BLaER1 treated with 17β-estradiol and CSF1 and Interleukin-3, amounts not matched to agents 10 nM and 100 nM (cell line): Measurements from ENCODE around the gene COMTD1.

ENCODE experiments used
- H3K27ac ChIP-seq, 11 experiments: shearing (Covaris generic); formaldehyde crosslinking; 2 replicates each; pipeline ENCODE4 v1.8.1; 2022
- H3K27me3 ChIP-seq, 11 experiments: shearing (Covaris generic); formaldehyde crosslinking; 2 replicates each; pipeline ENCODE4 v1.8.1; 2022
- H3K36me3 ChIP-seq, 11 experiments: shearing (Covaris generic); formaldehyde crosslinking; 2 replicates each; pipeline ENCODE4 v1.8.1; 2022
- H3K4me1 ChIP-seq, 10 experiments: shearing (Covaris generic); formaldehyde crosslinking; 2 replicates each; pipeline ENCODE4 v1.8.1; 2022
- H3K4me2 ChIP-seq, 11 experiments: shearing (Covaris generic); formaldehyde crosslinking; 2 replicates each; pipeline ENCODE4 v1.8.1; 2022
- H3K4me3 ChIP-seq, 10 experiments: shearing (Covaris generic); formaldehyde crosslinking; 2 replicates each; pipeline ENCODE4 v1.8.1; 2022
- H3K9ac ChIP-seq, 11 experiments: shearing (Covaris generic); formaldehyde crosslinking; 2 replicates each; pipeline ENCODE4 v1.8.1; 2022
- H3K9me3 ChIP-seq, 11 experiments: shearing (Covaris generic); formaldehyde crosslinking; replicated peaks in 1 of 11; 2 replicates each; pipeline ENCODE4 v1.8.1; 2022
- H4K20me1 ChIP-seq, 11 experiments: shearing (Covaris generic); formaldehyde crosslinking; 2 replicates each; pipeline ENCODE4 v1.8.1; 2022
- Cebpa-rat ChIP-seq, 11 experiments: shearing (Covaris generic); IDR thresholded peaks; 2 replicates each; pipeline ENCODE4 v1.8.1; 2022

The COMTD1 gene

DNA sequence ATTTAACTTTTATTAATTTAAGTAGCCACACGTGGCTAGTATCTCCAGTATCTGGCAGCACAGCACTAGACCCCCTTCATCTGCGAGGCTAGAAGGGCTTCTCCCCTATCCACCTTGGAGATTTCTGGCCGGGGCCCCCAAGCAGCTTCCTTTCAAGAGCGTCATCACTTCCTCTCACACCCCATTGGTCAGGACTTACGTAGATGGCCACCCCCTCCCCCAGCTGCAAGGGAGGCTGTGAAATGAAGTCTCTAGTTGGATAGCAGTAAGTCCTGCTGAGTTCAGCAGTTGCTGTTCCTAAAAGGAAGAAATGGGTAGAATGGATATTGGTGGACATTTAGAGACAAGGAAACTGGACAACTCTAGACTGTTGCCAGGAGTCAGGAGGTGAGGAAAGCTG lies 33.8 kb upstream of the COMTD1 start:
- Histone ChIP-seq H3K36me3 (no peaks in the 10 kb centered on the region), H3K4me2 (0 out of 22 replicates have a peak overlapping the region, but pooled peaks of 1 of the 11 experiments have one; percentile 23), H3K27ac (no peak overlapping the region), H3K9me3 (peaks cover 0 to 8% (median 0%) of the 10 kb centered on the region in 11 experiments; a peak in 2 of 22 replicates), H3K4me3 (no peak overlapping the region), H3K4me1 (peaks cover 0 to 4% (median 0%) of the 10 kb centered on the region in 10 experiments; a peak in 1 of 20 replicates), H4K20me1 (no peaks in the 10 kb centered on the region), H3K9ac (no peak overlapping the region), H3K27me3 (no peaks in the 10 kb centered on the region)
- no peak for TF ChIP-seq Cebpa-rat (IDR thresholded peaks at IDR 0.05)

DNA sequence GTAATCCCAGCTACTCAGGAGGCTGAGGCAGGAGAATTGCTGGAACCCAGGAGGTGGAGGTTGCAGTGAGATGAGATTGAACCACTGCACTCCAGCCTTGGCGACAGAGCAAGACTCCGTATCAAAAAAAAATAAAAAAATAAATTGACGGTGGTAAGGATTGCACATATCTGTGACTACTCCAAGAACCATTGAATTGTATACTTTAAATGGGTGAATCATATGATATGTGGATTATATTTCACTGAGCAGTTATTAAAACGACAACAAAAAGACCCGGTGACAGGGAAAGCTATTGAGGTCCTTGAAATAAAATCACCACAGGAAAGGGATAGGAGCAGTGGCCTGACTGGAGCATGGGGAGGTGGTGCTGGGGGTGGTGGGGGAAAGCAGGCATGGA lies 31.2 kb upstream of the COMTD1 start:
- no peak overlapping the region for H3K9ac ChIP-seq
- H3K4me3 ChIP-seq = no peak overlapping the region
- H3K36me3 ChIP-seq = no peaks in the 10 kb centered on the region
- H3K9me3 ChIP-seq = peaks cover 0 to 8% (median 0%) of the 10 kb centered on the region in 11 experiments; a peak in 2 of 22 replicates
- H3K27ac ChIP-seq = no peak overlapping the region
- no peaks in the 10 kb centered on the region for H4K20me1 ChIP-seq
- H3K4me1 ChIP-seq = peaks cover 0 to 4% (median 0%) of the 10 kb centered on the region in 10 experiments; a peak in 1 of 20 replicates
- no peak for TF ChIP-seq Cebpa-rat (IDR thresholded peaks at IDR 0.05)
- H3K27me3 ChIP-seq = no peaks in the 10 kb centered on the region
- H3K4me2 ChIP-seq = no peak overlapping the region

DNA sequence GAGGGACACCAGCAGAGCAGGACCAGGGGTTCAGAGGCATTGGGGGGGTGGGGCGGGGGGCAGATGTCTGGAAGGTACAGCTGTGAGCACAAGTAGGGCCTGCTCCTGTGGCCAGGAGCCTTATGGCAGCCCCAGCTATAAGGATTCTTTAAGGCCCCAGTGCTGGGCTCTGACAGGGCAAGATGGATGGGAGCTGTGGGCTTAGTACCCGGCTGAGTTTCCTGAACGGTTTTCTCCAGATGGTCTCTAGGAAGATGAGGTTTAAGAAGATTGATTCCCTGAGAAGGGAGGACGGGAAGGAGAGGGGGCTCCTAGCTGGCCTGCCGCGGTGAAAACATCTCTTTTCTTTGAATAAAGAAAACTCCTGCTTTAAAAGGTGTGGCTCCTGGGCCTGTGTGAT lies 30.1 kb upstream of the COMTD1 start:
- Histone ChIP-seq H3K36me3 (no peaks in the 10 kb centered on the region), H3K4me3 (no peak overlapping the region), H3K9me3 (peaks cover 0 to 8% (median under 1%) of the 10 kb centered on the region in 11 experiments; a peak in 5 of 22 replicates), H3K27me3 (no peaks in the 10 kb centered on the region), H3K4me2 (no peak overlapping the region), H3K27ac (no peak overlapping the region), H3K4me1 (peaks cover 0 to 4% (median 0%) of the 10 kb centered on the region in 10 experiments; a peak in 1 of 20 replicates), H4K20me1 (no peaks in the 10 kb centered on the region), H3K9ac (no peak overlapping the region)
- TF ChIP-seq Cebpa-rat (IDR thresholded peaks at IDR 0.05) = no peak

DNA sequence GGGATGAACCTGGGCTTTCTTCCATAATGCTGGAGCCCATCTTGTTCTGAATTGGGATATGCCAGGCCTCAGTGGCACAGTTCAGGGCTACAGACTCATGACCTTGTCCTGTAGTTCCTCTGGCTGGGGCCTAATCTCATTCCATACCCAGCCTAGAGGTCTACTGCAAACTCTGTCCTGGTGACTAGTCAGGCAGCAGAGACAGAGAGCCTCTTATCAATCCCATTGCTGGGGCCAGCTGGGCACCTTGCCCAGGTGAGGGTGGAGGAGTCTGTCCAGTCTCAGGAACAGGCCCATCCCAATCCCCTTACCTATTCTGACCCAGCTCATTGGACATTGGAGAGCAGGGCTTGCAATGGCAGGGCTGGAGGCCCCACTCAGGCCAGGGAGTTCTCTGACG lies 28.0 kb upstream of the COMTD1 start:
- Histone ChIP-seq H3K27me3 (no peaks in the 10 kb centered on the region), H3K27ac (no peak overlapping the region), H3K36me3 (no peaks in the 10 kb centered on the region), H3K4me3 (no peak overlapping the region), H3K4me1 (no peaks in the 10 kb centered on the region), H3K9me3 (peaks cover 0 to 9% (median 0%) of the 10 kb centered on the region in 11 experiments; a peak in 3 of 22 replicates), H3K9ac (no peak overlapping the region), H4K20me1 (no peaks in the 10 kb centered on the region), H3K4me2 (no peak overlapping the region)
- no peak for TF ChIP-seq Cebpa-rat (IDR thresholded peaks at IDR 0.05)

DNA sequence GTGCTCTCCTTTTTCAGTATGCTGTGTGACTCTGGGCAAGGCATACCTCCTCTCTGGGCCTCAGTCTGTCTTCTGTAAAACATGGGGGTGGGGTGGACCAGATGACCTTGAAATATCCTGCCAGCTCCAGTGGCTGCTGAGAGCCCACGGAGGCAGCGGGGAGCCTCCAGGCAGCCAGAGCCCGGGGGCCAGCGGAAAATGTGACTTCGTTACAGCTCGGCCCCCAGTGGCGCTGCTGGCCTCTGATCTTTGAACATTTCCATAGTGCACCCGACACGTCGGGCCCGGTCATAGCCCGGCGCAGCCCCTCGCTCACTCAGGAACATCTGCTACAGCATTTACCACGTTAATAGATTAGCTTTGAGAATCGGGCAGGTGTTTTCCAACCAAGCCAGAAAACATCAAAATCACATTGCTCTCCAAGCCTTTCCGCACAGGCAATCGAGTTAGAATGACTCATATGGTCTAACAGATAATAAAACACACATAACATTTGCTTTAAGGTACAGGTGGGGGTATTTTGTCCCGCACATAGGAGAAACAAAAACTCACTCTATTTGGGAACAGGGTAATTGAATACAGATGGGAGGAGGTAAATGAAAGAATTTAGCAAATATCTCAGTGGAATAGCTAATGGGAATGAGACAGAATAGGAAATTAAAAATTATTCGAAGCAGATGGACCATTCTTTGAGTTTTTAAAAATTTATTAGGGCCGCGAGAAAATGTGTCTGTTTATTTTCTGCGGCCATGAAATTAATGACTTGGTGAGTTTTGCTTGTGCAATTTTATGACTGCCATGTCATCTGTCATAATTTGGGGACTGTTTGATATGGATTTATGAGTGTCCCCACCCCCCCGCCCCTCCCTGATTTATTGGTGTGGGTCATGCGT lies 26.3 kb upstream of the COMTD1 start:
- Histone ChIP-seq H4K20me1 (no peaks in the 10 kb centered on the region), H3K27me3 (no peaks in the 10 kb centered on the region), H3K4me3 (no peak overlapping the region), H3K9me3 (peaks cover 0 to 9% (median 0%) of the 10 kb centered on the region in 11 experiments; a peak in 3 of 22 replicates), H3K27ac (no peak overlapping the region), H3K9ac (no peak overlapping the region), H3K4me2 (no peak overlapping the region), H3K4me1 (no peaks in the 10 kb centered on the region), H3K36me3 (no peaks in the 10 kb centered on the region)
- TF ChIP-seq Cebpa-rat (IDR thresholded peaks at IDR 0.05) = no peak

DNA sequence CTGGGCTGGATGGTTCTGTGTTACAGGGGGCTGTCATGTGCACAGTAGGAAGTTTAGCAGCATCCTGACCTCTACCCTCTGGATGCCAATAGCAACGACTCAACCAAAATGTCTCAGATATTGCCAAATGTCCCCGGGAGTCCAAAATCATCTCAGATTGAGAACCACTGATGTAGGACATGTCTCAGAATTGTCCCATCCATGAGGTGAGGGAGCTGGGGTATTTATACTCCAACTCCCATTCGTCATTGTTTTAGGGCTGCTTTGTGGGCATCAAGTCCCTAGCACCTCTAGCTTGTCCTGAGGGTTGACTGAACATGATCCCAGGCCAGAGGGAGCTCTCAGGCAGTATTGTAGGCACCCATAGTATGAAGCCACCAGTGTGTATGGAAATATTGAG lies 25.2 kb upstream of the COMTD1 start:
- no peak overlapping the region for H3K27ac ChIP-seq
- no peaks in the 10 kb centered on the region for H3K27me3 ChIP-seq
- H4K20me1 ChIP-seq = no peaks in the 10 kb centered on the region
- H3K9ac ChIP-seq = no peak overlapping the region
- H3K4me3 ChIP-seq = no peak overlapping the region
- no peaks in the 10 kb centered on the region for H3K36me3 ChIP-seq
- TF ChIP-seq Cebpa-rat (IDR thresholded peaks at IDR 0.05) = no peak
- H3K9me3 ChIP-seq = peaks cover 0 to 10% (median under 1%) of the 10 kb centered on the region in 11 experiments; a peak in 6 of 22 replicates
- no peaks in the 10 kb centered on the region for H3K4me1 ChIP-seq
- no peak overlapping the region for H3K4me2 ChIP-seq

DNA sequence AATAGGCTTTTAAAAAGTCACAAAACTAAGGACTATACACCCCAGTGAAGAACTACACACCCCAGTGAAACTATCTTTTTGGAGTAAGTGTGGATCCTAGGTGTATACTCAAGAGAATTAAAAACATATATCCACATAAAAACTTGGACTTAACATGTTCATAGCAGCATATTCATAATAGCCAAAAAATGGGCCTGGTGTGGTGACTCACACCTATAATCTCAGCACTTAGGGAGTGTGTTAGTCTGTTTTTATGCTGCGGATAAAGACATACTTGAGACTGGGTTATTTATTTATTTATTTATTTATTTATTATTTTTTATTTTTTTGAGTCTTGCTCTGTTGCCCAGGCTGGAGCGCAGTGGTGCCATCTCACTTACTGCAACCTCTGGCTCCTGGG lies 19.0 kb upstream of the COMTD1 start:
- H3K4me2 ChIP-seq = no peak overlapping the region
- TF ChIP-seq Cebpa-rat (IDR thresholded peaks at IDR 0.05) = no peak

DNA sequence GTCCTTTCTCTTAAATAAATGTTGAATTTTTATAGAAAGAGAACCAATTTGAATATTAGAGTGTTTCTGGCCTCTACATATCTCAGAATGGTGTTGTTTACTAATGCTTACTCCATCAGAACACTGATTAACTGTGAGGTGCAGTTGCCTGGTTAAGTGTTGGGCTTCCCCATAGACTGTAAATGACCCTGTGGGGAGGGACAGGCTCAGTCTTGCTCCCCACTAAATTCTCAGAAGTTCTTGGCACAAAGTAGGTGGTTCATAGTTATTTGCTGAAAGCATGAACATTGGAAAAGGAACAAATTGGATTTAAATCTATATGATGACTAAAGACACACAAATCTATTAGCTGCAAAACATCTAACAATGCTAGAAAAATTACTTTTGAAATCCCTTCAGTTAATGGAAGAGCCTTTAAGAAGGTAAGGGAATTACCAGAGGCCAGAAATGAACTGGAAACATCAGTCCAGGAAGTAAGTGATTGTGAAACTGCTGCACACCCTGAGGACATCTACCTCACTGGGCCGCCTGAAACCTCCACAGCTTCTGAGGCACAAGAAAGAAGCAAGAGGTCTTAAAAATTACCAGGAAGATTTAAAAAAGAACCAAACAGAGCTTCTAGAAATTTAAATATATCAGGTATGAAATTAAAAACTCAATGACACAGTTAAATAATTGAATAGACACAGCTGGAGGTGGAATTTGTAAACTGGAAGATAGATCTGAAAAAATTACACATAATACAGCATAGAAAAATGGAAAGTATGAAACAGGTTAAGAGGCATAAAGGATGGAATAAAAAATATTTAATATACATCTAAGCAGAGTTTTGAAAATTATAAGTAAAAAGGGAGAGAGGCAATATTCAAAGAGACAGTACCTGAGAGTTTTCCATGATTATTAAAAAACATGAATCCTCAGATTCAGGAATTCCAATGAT lies 17.8 kb upstream of the COMTD1 start:
- Histone ChIP-seq H4K20me1 (no peaks in the 10 kb centered on the region), H3K36me3 (no peaks in the 10 kb centered on the region), H3K27ac (no peak overlapping the region), H3K4me1 (no peaks in the 10 kb centered on the region), H3K27me3 (no peaks in the 10 kb centered on the region), H3K9ac (no peak overlapping the region), H3K9me3 (peaks cover 31 to 44% (median 41%) of the 10 kb centered on the region in 11 experiments), H3K4me3 (no peak overlapping the region), H3K4me2 (no peak overlapping the region)
- no peak for TF ChIP-seq Cebpa-rat (IDR thresholded peaks at IDR 0.05)

More for the DNA sequence above, 19.0 kb upstream of the COMTD1 start:
- H3K9me3 ChIP-seq = peaks cover 31 to 44% (median 41%) of the 10 kb centered on the region in 11 experiments
- H3K27ac ChIP-seq = no peak overlapping the region
- H3K4me1 ChIP-seq = no peaks in the 10 kb centered on the region
- H4K20me1 ChIP-seq = no peaks in the 10 kb centered on the region
- H3K36me3 ChIP-seq = no peaks in the 10 kb centered on the region
- H3K9ac ChIP-seq = no peak overlapping the region
- H3K4me3 ChIP-seq = no peak overlapping the region
- H3K27me3 ChIP-seq = no peaks in the 10 kb centered on the region

DNA sequence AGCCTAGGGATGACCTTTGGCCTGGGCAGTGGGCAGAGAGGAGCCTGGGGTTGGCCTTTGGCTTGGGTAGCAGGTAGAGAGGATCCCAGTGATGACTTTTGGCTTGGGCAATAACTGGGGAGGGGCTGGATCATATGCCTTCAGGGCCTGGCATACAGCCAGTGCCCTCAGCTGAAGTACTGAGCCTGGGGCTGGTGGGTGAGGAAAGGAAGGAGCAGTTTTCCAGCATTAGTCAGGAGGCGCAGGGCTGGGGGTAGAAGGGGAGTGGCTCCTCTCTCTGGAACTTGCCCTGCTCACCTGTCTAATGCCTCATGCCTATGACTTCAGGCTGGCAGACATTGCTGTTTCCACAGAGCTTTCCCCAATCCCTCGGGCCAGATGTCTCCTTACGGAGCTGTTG lies 15.2 kb upstream of the COMTD1 start:
- Histone ChIP-seq H3K4me1 (peaks cover 0 to 15% (median 12%) of the 10 kb centered on the region in 10 experiments; a peak in 13 of 20 replicates), H3K9ac (no peak overlapping the region)

More for the DNA sequence above, 15.2 kb upstream of the COMTD1 start:
- no peak for TF ChIP-seq Cebpa-rat (IDR thresholded peaks at IDR 0.05)
- no peaks in the 10 kb centered on the region for H4K20me1 ChIP-seq
- H3K9me3 ChIP-seq = peaks cover 31 to 44% (median 39%) of the 10 kb centered on the region in 11 experiments
- no peak overlapping the region for H3K27ac ChIP-seq
- no peak overlapping the region for H3K4me3 ChIP-seq
- no peak overlapping the region for H3K4me2 ChIP-seq
- H3K36me3 ChIP-seq = no peaks in the 10 kb centered on the region
- no peaks in the 10 kb centered on the region for H3K27me3 ChIP-seq
